H1 (cell line): Measurements from ENCODE around the gene UBE3C. TPM values are rescaled to one million over a fixed set of nuclear protein-coding genes. Genes with fewer than 3 reads are reported as not detected.

Experiments used
- CTCF ChIA-PET: fragments of 300-600 bp; sonication (Branson Sonifier 250); formaldehyde crosslinking; loops from one replicate; lab custom pipeline; 2021; ENCODE audit not compliant: partially characterized antibody; lab: Charles Lee
- POLR2A ChIA-PET: fragments of 300-600 bp; sonication (Branson Sonifier 250); formaldehyde crosslinking; loops from one replicate; lab custom pipeline; 2021; ENCODE audit warnings: inconsistent platforms; ENCODE audit not compliant: partially characterized antibody; lab: Charles Lee
- DNase-seq, 2 experiments: peaks; one replicate each; pipeline versions ENCODE4 v3.0.0 to v3.0.0-alpha.2; 2010 to 2022; ENCODE audit warnings: low spot score in 2 of 2, low read depth in 1 of 2, mixed read lengths in 1 of 2
- FAIRE-seq: peaks from 2 replicates; lab custom pipeline; 2011; peaks lifted over from hg19 to GRCh38; lab: Jason Lieb, UNC
- H2AFZ ChIP-seq: 2 replicates; pipeline ENCODE4 v1.8.1; 2012; ENCODE audit warnings: low read length, inconsistent platforms
- H2AK5ac ChIP-seq: 2 replicates; pipeline ENCODE4 v1.6.1; 2013; ENCODE audit warnings: low read depth, low read length
- H2BK120ac ChIP-seq: replicated peaks from 2 replicates; pipeline ENCODE3; 2013; ENCODE audit warnings: low read depth, low read length, inconsistent platforms
- H2BK12ac ChIP-seq: 2 replicates; pipeline ENCODE4 v1.6.1; 2013; ENCODE audit warnings: low read depth, low read length
- H2BK15ac ChIP-seq: 2 replicates; pipeline ENCODE4 v1.6.1; 2013; ENCODE audit warnings: low read length
- H2BK20ac ChIP-seq: 2 replicates; pipeline ENCODE4 v1.6.1; 2013; ENCODE audit warnings: low read length
- H2BK5ac ChIP-seq: 2 replicates; pipeline ENCODE4 v1.6.1; 2013; ENCODE audit warnings: low read depth, low read length
- H3K14ac ChIP-seq: 2 replicates; pipeline ENCODE4 v1.6.1; 2013; ENCODE audit warnings: inconsistent platforms; ENCODE audit not compliant: insufficient read length
- H3K18ac ChIP-seq: 2 replicates; pipeline ENCODE4 v1.6.1; 2013; ENCODE audit warnings: low read length; ENCODE audit errors: extremely low read depth
- H3K23ac ChIP-seq: 2 replicates; pipeline ENCODE4 v1.6.1; 2013; ENCODE audit warnings: inconsistent platforms; ENCODE audit not compliant: insufficient read length
- H3K23me2 ChIP-seq: 2 replicates; pipeline ENCODE4 v1.6.1; 2013; ENCODE audit warnings: low read depth, low read length
- H3K27ac ChIP-seq: 2 replicates; pipeline ENCODE4 v1.6.1; 2011; ENCODE audit warnings: low read depth, low read length, inconsistent platforms
- H3K27me3 ChIP-seq, 4 experiments: replicated peaks in 1 of 4; 1 replicate in 1 of 4; 2 replicates in 3 of 4; pipeline versions ENCODE4 v1.6.1 to v1.8.1; 2011 to 2013; ENCODE audit warnings: low read length in 3 of 4, mild to moderate bottlenecking in 3 of 4, inconsistent platforms in 2 of 4, mixed read lengths in 2 of 4, moderate library complexity in 1 of 4; ENCODE audit not compliant: control insufficient read depth in 3 of 4, insufficient read depth in 3 of 4; ENCODE audit errors: extremely low read depth in 1 of 4
- H3K36me3 ChIP-seq, 4 experiments: 2 replicates each; pipeline versions ENCODE4 v1.6.1 to v1.8.1; 2011 to 2013; ENCODE audit warnings: mild to moderate bottlenecking in 4 of 4, low read length in 3 of 4, moderate library complexity in 2 of 4, control low read depth in 1 of 4, inconsistent platforms in 1 of 4; ENCODE audit not compliant: insufficient read depth in 4 of 4, control insufficient read depth in 2 of 4
- H3K4ac ChIP-seq: replicated peaks from 2 replicates; pipeline ENCODE3; 2013; ENCODE audit warnings: low read length, low read depth, mixed read lengths, inconsistent platforms; ENCODE audit not compliant: insufficient read length
- H3K4me1 ChIP-seq, 4 experiments: replicated peaks in 1 of 4; 1 replicate in 1 of 4; 2 replicates in 3 of 4; pipeline versions ENCODE4 v1.6.1 to v1.8.1; 2011 to 2013; ENCODE audit warnings: low read length in 3 of 4, inconsistent platforms in 2 of 4, mixed read lengths in 1 of 4; ENCODE audit not compliant: insufficient read depth in 4 of 4, control insufficient read depth in 3 of 4
- H3K4me2 ChIP-seq, 2 experiments: 2 replicates each; pipeline versions ENCODE4 v1.6.1 to v1.8.1; 2011 to 2013; ENCODE audit warnings: low read depth in 2 of 2, low read length in 2 of 2, control low read depth in 1 of 2, inconsistent platforms in 1 of 2, mild to moderate bottlenecking in 1 of 2; ENCODE audit not compliant: insufficient read depth in 1 of 2
- H3K4me3 ChIP-seq, 4 experiments: fragments of 200-600, 300-600 bp in 1 of 4; sonication (generic), shearing (Covaris generic), sonication (Bioruptor Twin) in 1 of 4; 2 replicates each; pipeline versions ENCODE4 v1.5.1 to v1.8.1; 2011 to 2016; ENCODE audit warnings: low read length in 4 of 4, low read depth in 3 of 4, control low read depth in 2 of 4, inconsistent platforms in 2 of 4, mild to moderate bottlenecking in 2 of 4, mixed read lengths in 1 of 4, moderate library complexity in 1 of 4; ENCODE audit not compliant: insufficient read depth in 2 of 4; ENCODE audit errors: extremely low read depth in 1 of 4
- H3K56ac ChIP-seq: replicated peaks from 2 replicates; pipeline ENCODE3; 2013; ENCODE audit warnings: low read depth, mild to moderate bottlenecking, mixed read lengths, low read length, inconsistent platforms; ENCODE audit not compliant: insufficient read length
- H3K79me1 ChIP-seq: 2 replicates; pipeline ENCODE4 v1.6.1; 2013; ENCODE audit warnings: low read depth, low read length, control low read depth
- H3K79me2 ChIP-seq, 2 experiments: 2 replicates each; pipeline versions ENCODE4 v1.6.1 to v1.8.1; 2012 to 2013; ENCODE audit warnings: low read length in 2 of 2, mild to moderate bottlenecking in 2 of 2, inconsistent platforms in 1 of 2; ENCODE audit not compliant: insufficient read depth in 2 of 2, control insufficient read depth in 1 of 2
- H3K9ac ChIP-seq, 4 experiments: replicated peaks in 1 of 4; 1 replicate in 1 of 4; 2 replicates in 3 of 4; pipeline versions ENCODE4 v1.6.1 to v1.8.1; 2011 to 2013; ENCODE audit warnings: low read depth in 3 of 4, low read length in 3 of 4, control low read depth in 2 of 4, mild to moderate bottlenecking in 2 of 4, moderate library complexity in 2 of 4, inconsistent platforms in 1 of 4; ENCODE audit errors: extremely low read depth in 1 of 4
- H3K9me3 ChIP-seq, 2 experiments: 2 replicates each; pipeline versions ENCODE4 v1.6.1 to v1.8.1; 2012 to 2013; ENCODE audit warnings: mild to moderate bottlenecking in 2 of 2, moderate library complexity in 2 of 2, control low read depth in 1 of 2, inconsistent platforms in 1 of 2, low read depth in 1 of 2, low read length in 1 of 2, mixed read lengths in 1 of 2; ENCODE audit not compliant: insufficient read depth in 2 of 2
- H4K20me1 ChIP-seq, 2 experiments: replicated peaks in 1 of 2; 2 replicates each; pipeline versions ENCODE3 to v1.8.1; 2011 to 2013; ENCODE audit warnings: inconsistent platforms in 2 of 2, low read length in 2 of 2, mild to moderate bottlenecking in 1 of 2; ENCODE audit not compliant: insufficient read depth in 2 of 2, control insufficient read depth in 1 of 2
- H4K5ac ChIP-seq: 2 replicates; pipeline ENCODE4 v1.6.1; 2013; ENCODE audit warnings: low read length, low read depth, mixed read lengths, inconsistent platforms; ENCODE audit not compliant: insufficient read length
- H4K8ac ChIP-seq: 2 replicates; pipeline ENCODE4 v1.8.0; 2013; ENCODE audit warnings: mild to moderate bottlenecking, moderate library complexity, low read length, inconsistent platforms; ENCODE audit not compliant: insufficient read depth; ENCODE audit errors: extremely low read depth
- H4K91ac ChIP-seq: replicated peaks from 2 replicates; pipeline ENCODE3; 2013; ENCODE audit warnings: low read length, mixed read lengths, inconsistent platforms; ENCODE audit not compliant: insufficient read length
- CTBP2 ChIP-seq: IDR thresholded peaks from 2 replicates; pipeline ENCODE4 v1.7.0; 2011; ENCODE audit warnings: borderline replicate concordance, mild to moderate bottlenecking, moderate library complexity, mixed read lengths, low read length; ENCODE audit not compliant: insufficient read depth, insufficient read length
- JUND ChIP-seq: IDR thresholded peaks from 2 replicates; pipeline ENCODE4 v1.6.1; 2011; ENCODE audit warnings: mild to moderate bottlenecking, improper control_type of control experiment, low read length
- WGBS, 2 experiments: shearing (Covaris generic) in 1 of 2; methylation state at CpG; one replicate each; pipeline versions ENCODE4 v1.1.6 to v1.1.7; 2013 to 2015; ENCODE audit warnings: low lambda C conversion rate in 2 of 2, mixed read lengths in 2 of 2, inconsistent platforms in 1 of 2, low coverage in 1 of 2, missing lambda C conversion rate in 1 of 2; ENCODE audit not compliant: insufficient replicate concordance in 2 of 2, insufficient coverage in 1 of 2, insufficient read length in 1 of 2; ENCODE audit errors: extremely low coverage in 1 of 2, missing lambda C conversion rate in 1 of 2; 5-methylcytosine and 5-hydroxymethylcytosine counted together
- polyA plus RNA-seq, 7 experiments: library from polyadenylated mRNA; depleted of rRNA in 3 of 7; stranded (reverse) in 5 of 7; unstranded in 2 of 7; fragments of >200 nt in 5 of 7; fragments of 200-250 nt in 2 of 7; gene quantifications; 1 replicate in 5 of 7; 2 replicates in 1 of 7; 4 replicates in 1 of 7; pipeline versions ENCODE4 v1.2.1 to v1.2.3, GENCODE V29; 2011 to 2013; ENCODE audit warnings: missing spikeins in 2 of 7, mixed read lengths in 2 of 7
- total RNA-seq: library from RNA; stranded (reverse); fragmentation: NEBNext Ultra II Directional; extraction: Animal tissue kit (Norgen Biotek cat#: 25700); gene quantifications from 2 replicates; pipeline ENCODE4 v1.2.1, GENCODE V29; 2021

The UBE3C gene
- total and polyA plus RNA-seq, 2 of the 8 experiments (the other 6 are each of a cell fraction or from before 2014, with no cell fraction given), result 32.0 to 54.1 TPM

DNA sequence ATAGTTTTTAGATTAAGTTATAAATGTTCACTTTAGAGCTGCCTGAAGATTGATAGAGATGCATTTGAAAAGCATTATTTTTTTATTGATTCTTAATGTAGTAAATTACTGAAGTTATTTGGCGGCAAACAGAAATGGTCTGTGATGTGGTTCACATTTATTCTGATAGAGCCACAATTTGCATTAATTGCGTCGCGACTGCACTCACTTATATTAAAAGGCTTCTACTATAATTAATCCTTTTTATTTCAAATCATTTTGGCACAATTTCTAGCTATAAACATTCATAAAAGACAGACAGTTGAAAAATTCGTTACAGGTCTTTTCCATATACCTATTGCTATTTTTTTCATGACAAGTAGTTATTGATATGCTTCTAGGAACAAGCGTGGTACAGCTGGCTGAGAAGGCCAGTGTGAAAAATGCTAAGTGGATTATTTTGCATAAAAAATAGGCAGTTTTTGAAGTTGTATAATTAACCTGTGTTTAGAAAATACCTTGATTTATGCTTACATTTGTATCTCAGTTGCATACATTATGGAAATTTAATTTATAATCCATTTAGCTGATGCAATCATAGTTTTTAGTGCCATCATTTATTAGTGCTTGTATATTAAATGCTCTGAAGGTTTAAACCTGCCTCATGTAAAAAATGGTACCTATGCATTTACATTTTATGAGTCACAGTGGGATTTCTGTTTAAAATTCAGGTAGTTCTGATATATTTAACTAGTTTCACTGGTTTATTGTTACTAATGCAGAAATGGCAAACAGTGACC, 106.0 kb downstream of the UBE3C start:
- no peak overlapping the region for H2AFZ ChIP-seq
- H3K18ac ChIP-seq, result no peak overlapping the region
- DNase-seq, result no peak
- TF ChIP-seq CTBP2 (no peak), JUND (no peak)
- H3K14ac ChIP-seq, result no peak overlapping the region
- POLR2A ChIA-PET, result interaction anchor here (0.9 kb wide), 1 partner anchor 107 kb away, joined by 3 read pairs; no protein-coding TSS in a partner anchor
- no peak overlapping the region for H3K4me2 ChIP-seq
- WGBS, 2 experiments, result 96% methylated on average over 6 of the region's 6 CpGs; no CpG with 5 or more reads in 1 of the 2 experiments
- H3K56ac ChIP-seq, result no peak overlapping the region
- no peak overlapping the region for H4K5ac ChIP-seq
- H3K23ac ChIP-seq, result no peak overlapping the region
- no peak overlapping the region for H4K8ac ChIP-seq
- H3K23me2 ChIP-seq, result no peaks in the 10 kb centered on the region
- no peak overlapping the region for H2BK120ac ChIP-seq
- no peaks in the 10 kb centered on the region; the same call in none of the 2 replicates for H3K79me1 ChIP-seq
- H2AK5ac ChIP-seq, result no peak overlapping the region
- H2BK20ac ChIP-seq, result no peak overlapping the region
- no peaks in the 10 kb centered on the region for H3K4me1 ChIP-seq
- no peak overlapping the region for H3K4me3 ChIP-seq
- no peak overlapping the region for H2BK15ac ChIP-seq
- H3K27me3 ChIP-seq, result no peaks in the 10 kb centered on the region
- H3K9me3 ChIP-seq, result no peaks in the 10 kb centered on the region
- H4K20me1 ChIP-seq, result peaks cover 0 to 2% of the 10 kb centered on the region in 2 experiments
- peaks cover 3 to 18% (median 8%) of the 10 kb centered on the region in 4 experiments; a peak in 5 of 8 replicates for H3K36me3 ChIP-seq
- FAIRE-seq, result no peak
- no peak overlapping the region for H4K91ac ChIP-seq
- H3K4ac ChIP-seq, result no peak overlapping the region
- H3K9ac ChIP-seq, result no peak overlapping the region
- no peak overlapping the region for H2BK5ac ChIP-seq
- no peaks in the 10 kb centered on the region; a peak in 1 of 4 replicates for H3K79me2 ChIP-seq
- CTCF ChIA-PET, result interaction anchor here (1.1 to 17.0 kb wide), 4 partner anchors 16 to 139 kb away, joined by 3 to 207 read pairs (median 39); no protein-coding TSS in a partner anchor
- no peak overlapping the region for H3K27ac ChIP-seq
- H2BK12ac ChIP-seq, result no peak overlapping the region
